Coronary artery (tissue), 2 donors: ENCODE data around the gene OR2H2.
A peak's percentile ranks its signal among the peaks of the same experiment; 100 is the strongest.

Experiments
- DNase-seq: peaks from one replicate; pipeline ENCODE4 v3.0.0-alpha.2; 2017; ENCODE audit warnings: low spot score
- H3K27ac ChIP-seq, 2 donors: fragments of 200-600 bp; sonication (generic); one replicate each; pipeline ENCODE4 v1.5.1; 2016 to 2019
- H3K4me3 ChIP-seq: fragments of 200-600 bp; sonication (generic); 2 replicates; pipeline ENCODE4 v1.5.1; 2016; ENCODE audit warnings: mild to moderate bottlenecking, moderate library complexity
- CTCF ChIP-seq: fragments of 200-600 bp; sonication (generic); IDR thresholded peaks from one replicate; pipeline ENCODE4 v1.5.1; 2019; ENCODE audit warnings: antibody characterized with exemption

OR2H2 gene

GRCh38 chr6:29584821-29585220, at the start of gene OR2H2:
OR2H2 (plus strand) TSS chr6:29585121; CDS start chr6:29587945, 2,824 bp downstream.
- no peak within 1 kb of the TSS for H3K4me3 ChIP-seq
- no peak for TF ChIP-seq CTCF
- no peak for DNase-seq
- no peak within 1 kb of the TSS for H3K27ac ChIP-seq

DNA sequence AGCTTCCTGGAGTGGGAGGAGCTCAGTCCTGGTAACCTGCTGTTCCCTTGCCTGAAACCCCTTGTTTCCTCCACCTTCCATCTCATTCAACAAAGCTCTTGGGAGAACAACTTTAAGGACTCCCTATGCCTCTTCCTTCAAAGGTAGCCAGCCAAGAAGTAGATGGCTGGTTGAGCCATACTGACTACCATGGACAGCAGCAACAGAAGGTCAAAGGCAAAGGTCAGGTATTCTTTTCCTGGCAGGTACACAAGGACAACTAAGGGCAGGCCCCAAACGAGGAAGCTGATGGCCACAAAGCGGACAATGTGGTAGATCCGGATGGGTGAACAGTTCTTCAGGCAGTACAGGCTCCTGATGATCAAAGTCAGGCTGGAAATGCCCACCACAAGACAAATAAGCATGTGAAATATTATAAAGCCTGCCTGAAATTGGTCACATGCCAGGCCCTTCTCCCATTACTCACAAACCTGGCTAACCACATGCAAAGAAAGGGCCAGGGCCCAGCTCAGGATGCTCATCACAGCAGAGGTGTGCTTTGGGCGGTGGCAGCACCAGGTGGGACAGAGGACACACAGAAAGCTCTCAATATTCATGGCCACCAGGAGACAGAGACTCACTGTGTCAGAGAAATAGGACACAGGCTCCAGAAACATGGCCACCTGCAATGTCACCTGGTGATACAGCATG, 47.1 kb upstream of the OR2H2 start:
- no peak for DNase-seq
- Histone ChIP-seq H3K4me3 (no peak overlapping the region), H3K27ac (no peak overlapping the region)
- no peak for TF ChIP-seq CTCF

- Histone ChIP-seq H3K27ac (no peak overlapping the region), H3K4me3 (no peak overlapping the region)
- DNase-seq: no peak
Observed at GRCh38 chr6:29547573-29547972, 37.3 kb upstream of the OR2H2 start.

DNA sequence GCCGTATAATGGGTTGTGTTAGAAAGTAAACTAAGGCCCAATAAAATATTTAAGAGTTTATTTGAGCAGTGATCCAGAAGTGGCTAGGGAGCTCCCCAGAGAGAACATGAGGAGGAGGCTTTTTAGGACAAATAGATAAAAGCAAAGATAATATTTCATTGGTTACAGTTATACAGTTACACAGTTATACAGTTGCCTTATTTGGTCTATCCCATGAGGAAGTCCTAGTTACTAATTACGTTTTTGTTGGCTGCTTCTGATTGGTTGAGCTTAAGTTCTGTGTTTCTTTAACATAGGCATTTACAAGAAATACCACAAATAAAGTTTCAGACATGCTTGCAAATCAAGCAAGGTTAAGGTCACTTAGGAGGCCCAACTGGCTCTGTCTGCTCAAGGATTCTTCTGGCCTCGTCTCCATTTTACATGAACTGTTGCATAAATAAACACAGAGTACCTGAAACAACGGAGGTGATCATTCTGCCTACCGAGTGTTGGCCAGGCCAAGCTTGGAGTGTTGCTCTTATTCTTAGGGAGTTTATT, 32.3 kb upstream of the OR2H2 start:
- TF ChIP-seq CTCF: no peak
- no peak for DNase-seq
- Histone ChIP-seq H3K27ac (no peak overlapping the region), H3K4me3 (peak overlapping the region; percentile 70)

More at GRCh38 chr6:29547573-29547972, 37.3 kb upstream of the OR2H2 start:
- TF ChIP-seq CTCF: no peak

DNA sequence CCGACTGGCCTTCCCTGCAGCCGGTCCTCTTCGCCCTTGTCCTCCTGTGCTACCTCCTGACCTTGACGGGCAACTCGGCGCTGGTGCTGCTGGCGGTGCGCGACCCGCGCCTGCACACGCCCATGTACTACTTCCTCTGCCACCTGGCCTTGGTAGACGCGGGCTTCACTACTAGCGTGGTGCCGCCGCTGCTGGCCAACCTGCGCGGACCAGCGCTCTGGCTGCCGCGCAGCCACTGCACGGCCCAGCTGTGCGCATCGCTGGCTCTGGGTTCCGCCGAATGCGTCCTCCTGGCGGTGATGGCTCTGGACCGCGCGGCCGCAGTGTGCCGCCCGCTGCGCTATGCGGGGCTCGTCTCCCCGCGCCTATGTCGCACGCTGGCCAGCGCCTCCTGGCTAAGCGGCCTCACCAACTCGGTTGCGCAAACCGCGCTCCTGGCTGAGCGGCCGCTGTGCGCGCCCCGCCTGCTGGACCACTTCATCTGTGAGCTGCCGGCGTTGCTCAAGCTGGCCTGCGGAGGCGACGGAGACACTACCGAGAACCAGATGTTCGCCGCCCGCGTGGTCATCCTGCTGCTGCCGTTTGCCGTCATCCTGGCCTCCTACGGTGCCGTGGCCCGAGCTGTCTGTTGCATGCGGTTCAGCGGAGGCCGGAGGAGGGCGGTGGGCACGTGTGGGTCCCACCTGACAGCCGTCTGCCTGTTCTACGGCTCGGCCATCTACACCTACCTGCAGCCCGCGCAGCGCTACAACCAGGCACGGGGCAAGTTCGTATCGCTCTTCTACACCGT, 31.5 kb upstream of the OR2H2 start:
- DNase-seq: no peak
- Histone ChIP-seq H3K4me3 (peak overlapping the region; percentile 70), H3K27ac (no peak overlapping the region)
- TF ChIP-seq CTCF: no peak

GRCh38 chr6:29554764-29555163, 30.2 kb upstream of the OR2H2 start:
- no peak for TF ChIP-seq CTCF
- no peak for DNase-seq
- Histone ChIP-seq H3K4me3 (no peak overlapping the region), H3K27ac (no peak overlapping the region)
